IPS DF 4.7 (cell line): ENCODE results near the gene EIF4H.
"Not testable (repeated sequence)": the region's sequence is repeated elsewhere in the genome, so short reads cannot be mapped to it uniquely, and the experiment has no call there.

Experiments used
- DNase-seq: peaks from one replicate; pipeline ENCODE4 v3.0.0-alpha.2; 2013; ENCODE audit warnings: low spot score; ENCODE audit errors: extremely low read depth

Gene EIF4H

DNA sequence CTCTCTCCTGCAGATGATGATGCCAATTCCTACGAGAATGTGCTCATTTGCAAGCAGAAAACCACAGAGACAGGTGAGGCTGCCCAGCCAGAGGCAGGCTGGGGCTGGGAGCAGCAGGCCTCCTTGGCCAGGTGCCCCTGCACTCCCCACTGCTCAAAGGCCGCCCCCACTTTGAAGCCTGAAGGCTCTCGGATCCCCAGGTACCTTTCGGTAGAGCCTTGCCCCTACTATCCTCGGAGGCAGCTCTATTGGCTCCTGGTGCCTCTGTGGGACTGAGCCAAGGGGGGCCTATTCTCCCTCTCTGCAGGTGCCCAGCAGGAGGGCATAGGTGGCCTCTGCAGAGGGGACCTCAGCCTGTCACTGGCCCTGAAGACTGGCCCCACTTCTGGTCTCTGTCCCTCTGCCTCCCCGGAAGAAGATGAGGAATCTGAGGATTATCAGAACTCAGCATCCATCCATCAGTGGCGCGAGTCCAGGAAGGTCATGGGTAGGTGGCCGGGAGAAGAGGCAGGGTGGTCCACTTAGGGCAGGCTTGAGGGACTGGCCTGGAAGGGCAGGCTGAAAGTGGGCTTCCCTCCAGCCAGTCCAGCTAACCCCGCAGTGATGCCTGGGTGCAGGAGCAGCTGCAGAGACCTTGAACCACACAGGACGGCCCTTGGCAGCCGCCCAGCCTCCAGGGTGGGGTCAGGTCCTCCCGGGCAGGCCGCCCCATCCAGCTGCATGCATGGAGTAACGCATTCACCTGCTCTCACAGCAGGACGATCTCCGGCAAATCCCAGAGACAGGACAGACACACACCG is 49.8 kb downstream of the EIF4H start:
- DNase-seq: no peak

DNA sequence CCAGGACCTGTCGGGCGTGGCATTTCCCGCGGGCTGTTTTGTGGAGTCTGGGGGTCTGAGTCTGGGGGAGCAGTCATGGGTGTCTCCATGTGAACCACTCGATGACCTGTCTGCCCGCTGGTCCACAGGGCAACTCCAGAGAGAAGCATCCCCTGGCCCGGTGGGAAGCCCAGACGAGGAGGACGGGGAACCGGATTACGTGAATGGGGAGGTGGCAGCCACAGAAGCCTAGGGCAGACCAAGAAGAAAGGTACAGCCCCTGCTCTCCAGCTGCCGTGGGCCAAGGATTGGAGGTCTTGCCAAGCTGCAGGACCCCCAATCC is 50.3 kb downstream of the EIF4H start:
- no peak for DNase-seq

DNA sequence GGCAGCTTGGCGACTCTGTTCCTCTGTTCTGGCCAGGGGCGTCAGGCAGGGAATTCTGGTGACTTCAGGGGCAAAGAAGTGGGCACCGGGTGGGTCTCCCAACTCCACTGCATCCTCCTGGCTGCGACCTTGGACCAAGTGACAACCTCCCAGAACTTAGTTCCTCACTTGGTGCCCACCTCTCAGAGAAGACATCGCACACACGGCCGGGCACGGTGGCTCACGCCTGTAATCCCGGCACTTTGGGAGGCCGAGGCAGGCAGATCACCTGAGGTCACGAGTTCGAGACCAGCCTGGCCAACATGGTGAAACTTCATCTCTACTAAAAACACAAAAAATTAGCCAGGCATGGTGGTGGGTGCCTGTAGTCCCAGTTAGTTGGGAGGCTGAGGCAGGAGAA is 50.8 kb downstream of the EIF4H start:
- DNase-seq: not testable (repeated sequence)

DNA sequence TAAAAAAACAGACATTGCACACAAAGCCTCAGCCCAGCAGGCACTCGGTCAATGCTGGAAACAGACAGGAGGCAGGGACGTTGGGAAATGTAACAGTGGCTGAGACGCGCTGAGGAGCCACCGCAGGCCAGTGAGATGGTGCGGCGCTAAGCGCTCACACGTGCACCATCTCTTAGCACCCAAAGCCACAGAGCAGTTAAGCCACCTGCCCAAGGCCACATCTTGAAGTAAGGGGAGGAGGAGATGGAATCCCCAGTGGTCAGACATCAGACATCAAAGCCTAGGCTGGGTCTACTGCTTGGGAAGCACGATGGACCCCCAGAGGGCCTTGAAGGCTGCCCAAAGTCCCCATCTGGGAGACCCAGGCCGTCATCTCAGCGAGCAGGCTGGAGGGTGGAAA is 51.2 kb downstream of the EIF4H start:
- DNase-seq: no peak

DNA sequence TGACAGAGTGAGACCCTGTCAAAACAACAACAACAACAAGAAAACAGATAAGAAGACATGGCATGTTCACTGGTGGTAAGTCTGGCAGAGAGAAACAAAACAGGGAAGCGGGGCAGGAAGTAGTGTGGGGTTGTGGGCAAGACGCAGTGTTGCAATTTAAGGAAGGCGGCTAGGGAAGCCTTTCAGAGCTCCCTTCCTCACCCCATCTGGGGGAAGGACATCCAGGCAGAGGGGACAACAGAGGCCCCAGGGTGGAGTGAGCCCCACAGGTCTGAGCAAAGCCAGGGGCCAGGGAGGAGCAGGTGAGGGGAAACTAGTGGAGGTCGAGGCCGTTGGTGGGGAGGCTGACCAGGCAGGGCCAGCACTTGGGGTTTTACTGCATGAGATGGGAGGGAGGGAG is 52.5 kb downstream of the EIF4H start:
- no peak for DNase-seq

DNA sequence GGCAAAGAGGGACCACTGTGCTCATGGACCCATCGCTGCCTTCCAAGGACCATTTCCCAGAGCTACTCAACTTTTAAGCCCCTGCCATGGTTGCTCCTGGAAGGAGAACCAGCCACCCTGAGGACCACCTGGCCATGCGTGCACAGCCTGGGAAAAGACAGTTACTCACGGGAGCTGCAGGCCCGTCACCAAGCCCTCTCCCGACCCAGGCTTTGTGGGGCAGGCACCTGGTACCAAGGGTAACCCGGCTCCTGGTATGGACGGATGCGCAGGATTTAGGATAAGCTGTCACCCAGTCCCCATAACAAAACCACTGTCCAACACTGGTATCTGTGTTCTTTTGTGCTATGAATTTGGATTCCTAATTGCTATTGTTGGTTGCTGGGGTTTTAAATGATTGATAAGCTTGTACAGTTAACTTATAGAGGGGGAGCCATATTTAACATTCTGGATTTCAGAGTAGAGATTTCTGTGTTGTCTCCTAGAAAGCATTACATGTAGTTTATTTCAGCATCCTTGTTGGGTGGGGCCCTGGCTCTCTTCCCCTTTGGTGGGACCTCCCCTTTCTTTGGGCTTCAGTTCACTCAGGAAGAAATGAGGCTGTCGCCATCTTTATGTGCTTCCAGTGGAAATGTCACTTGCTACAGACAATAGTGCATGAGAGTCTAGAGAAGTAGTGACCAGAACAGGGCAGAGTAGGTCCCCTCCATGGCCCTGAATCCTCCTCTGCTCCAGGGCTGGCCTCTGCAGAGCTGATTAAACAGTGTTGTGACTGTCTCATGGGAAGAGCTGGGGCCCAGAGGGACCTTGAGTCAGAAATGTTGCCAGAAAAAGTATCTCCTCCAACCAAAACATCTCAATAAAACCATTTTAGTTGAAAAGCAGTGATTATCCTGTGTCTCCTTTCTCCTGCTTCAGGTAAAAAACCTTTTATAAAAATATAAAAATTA is 55.1 kb downstream of the EIF4H start:
- DNase-seq: no peak

DNA sequence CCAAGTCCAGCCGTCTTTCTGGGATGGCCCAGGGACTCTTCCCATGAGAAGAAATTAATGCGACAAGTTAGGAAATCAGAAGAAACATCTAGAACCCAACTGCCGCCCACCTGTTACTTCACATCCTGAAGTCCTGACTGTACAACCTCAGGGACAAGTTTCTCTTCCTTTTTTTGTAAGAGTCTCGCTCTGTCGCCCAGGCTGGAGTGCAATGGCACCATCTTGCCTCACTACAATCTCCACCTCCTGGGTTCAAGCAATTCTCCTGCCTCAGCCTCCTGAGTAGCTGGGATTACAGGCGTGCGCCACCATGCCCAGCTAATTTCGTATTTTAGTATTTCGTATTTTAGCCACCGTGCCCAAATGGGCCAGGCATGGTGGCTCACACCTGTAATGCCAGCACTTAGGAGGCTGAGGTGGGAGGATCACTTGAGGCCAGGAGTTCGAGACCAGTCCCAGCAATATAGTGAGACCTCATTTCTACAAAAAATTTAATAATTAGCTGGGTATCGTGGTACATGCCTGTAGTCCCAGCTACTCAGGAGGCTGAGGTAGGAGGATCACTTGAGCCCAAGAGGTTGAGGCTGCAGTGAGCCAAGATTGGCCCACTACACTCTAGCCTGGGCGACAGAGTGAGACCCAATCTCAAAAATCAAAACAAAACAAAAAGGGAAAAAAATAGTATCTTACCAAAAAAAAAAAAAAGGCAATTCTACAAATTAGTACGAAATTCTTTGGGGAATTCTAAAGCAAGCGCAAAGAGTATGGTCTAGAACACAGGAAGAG is 56.5 kb downstream of the EIF4H start:
- DNase-seq: no peak

DNA sequence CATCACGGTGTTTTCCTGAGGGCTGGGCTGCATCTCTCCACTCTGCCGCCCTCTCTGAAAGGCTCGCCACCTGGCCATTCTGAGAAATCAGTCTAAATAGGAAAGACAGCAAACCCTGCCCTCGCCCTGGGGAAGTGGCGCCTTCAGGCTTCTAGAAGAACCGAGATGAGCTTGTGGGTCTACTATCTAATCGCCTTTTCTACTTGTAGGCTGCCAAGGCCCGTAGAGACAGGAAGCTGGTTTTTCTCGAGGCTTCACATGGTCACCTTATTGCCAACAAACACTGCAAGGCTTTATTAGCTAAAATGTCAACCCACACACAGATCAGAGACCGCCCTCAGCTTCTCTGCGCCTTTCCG is 57.1 kb downstream of the EIF4H start:
- DNase-seq: no peak

DNA sequence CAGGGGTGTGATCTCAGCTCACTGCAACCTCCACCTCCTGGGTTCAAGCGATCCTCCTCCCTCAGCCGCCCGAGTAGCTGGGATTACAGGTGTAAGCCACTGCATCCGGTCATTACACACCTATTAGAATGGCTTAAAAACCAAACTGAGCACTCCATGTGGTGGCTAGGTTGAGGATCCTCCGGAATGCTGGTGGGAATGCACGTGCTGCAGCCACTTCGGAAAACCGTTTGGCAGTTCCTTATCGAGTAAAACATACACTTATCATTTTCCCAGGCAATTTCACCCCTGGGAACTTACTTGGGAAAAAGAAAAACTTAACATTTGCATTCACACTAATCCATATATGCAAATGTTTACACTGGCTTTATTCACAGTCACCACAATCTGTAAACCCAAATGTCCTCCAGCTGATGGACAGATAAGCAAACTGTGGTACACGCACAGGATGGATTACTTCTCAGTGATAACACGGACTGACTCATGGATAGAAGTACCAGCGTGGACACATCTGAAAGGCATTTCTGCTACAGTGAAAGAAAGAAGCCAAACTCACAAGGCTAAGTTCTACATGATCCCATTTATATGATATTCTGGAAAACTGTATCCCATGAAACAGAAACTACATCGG is 59.6 kb downstream of the EIF4H start:
- DNase-seq: no peak

DNA sequence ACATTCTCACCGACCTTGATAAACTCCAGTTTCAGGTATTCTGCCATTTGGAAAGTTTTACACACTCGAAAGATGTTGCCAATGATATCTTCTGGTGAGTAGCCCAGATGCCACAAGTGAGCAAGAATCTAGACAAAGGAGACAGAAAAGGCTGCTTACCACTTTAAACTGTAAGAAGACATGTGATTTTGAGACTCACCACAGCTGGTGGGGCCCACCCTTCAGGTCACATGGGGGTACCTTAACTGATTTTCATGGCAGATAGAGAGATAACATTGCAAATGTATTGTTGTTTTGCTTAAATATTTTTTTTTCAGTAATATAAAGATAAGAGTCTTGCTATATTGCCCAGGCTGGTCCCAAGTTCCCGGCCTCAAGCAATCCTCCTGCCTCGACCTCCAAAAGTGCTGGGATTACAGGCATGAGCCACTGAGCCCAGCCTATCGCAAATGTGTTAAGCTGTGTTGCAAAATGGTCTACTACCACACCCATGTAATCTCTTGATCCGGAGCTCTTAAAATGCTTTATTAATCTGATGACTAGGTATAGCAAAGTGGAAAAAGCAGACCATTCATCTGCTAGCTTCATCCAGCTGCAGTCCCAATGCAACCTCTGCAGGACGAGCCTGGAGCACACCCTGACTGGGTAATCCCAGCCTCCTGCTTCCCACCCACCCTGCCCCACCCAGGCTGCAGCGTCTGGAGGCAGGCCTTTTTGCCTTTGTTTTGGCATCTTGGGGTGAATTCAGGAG is 61.5 kb downstream of the EIF4H start:
- DNase-seq: no peak

DNA sequence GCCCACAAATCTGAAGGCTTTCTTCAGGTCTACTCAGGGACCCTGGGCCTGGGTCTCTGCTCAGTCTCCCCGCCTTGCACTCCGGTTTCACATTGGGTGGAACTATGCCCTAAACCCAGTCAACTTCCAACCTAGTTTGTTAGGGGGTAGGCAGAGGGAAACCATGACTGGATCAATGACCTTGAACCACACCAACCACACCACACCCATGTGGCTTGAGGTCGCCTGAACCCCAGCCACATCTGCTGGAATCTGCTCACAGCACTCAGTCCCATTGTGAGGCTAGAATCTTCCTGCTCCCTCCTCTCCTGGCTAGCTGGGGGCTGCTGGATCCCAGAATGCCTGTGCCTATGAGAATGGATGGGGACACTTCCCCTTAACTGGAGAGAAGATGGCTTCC is 62.1 kb downstream of the EIF4H start:
- no peak for DNase-seq

DNA sequence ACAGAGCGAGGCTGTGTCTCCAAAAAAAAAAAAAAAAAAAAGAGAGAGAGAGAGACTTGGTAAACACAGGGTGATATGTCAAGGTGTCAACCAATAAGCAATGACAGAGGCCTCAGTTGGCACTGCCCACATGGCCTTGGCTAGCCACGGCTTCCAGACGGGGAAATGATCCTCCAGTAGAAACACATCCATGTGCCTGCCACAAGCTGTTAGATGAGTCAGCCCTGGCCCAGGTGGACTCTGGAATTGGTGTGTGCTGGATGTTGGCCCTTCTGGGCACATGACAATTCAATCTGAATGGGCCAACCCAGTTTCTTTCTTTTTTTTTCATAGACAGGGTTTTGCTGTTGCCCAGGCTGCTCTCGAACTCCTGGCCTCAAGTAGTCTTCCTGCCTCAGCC is 66.3 kb downstream of the EIF4H start:
- no peak for DNase-seq

DNA sequence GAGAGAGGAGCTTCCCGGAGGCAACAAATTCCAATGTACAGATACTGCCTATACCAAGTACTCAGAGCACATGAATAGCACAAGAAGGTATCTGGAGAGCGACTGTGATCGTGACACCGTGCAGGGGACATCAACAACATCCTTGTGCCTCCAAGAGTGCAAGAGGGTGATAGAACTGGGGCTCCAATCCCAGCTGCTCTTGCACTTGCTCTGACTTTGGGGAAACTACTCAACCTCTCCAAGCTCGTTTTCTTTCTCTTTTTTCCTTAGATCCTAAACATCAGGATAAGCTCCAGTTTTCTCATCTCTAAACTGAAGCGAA is 67.9 kb downstream of the EIF4H start:
- DNase-seq: no peak

DNA sequence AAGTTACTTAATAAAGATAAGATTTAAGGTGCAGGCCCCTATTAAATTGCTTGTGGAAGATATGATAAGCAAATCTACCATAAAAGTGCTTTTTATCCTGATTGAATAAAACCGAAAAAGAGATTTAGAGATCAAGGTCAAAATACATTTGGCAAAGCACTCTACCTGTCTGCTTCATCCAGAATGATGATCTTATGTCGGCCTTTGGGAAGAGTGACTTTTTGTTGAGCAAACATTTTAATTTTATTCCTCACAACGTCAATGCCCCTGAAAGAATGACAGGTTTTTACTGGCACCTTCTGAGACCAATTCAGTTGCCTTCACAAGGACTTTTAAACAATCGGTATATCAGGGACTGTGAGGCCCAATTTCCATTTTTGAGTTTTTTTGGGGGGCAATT is 72.3 kb downstream of the EIF4H start:
- no peak for DNase-seq
